Omental fat pad (tissue), 4 donors: Measurements from ENCODE around the gene SPECC1L. TPM values are rescaled to one million over a fixed set of nuclear protein-coding genes. Genes with fewer than 3 reads are reported as not detected.

Experiments used
- ATAC-seq: fragments of 150-250 bp; one replicate; pipeline ENCODE4 v1.9.1; 2016; ENCODE audit warnings: mild to moderate bottlenecking, moderate library complexity; ENCODE audit not compliant: low FRiP score
- DNase-seq: peaks from one replicate; pipeline ENCODE4 v3.0.0-alpha.2; 2019; ENCODE audit warnings: low spot score
- CTCF ChIP-seq, 3 donors: fragments of 450-650 bp; IDR thresholded peaks; one replicate each; pipeline ENCODE4 v1.5.1; 2016 to 2017; ENCODE audit warnings: antibody characterized with exemption in 3 of 3, mild to moderate bottlenecking in 3 of 3, moderate library complexity in 2 of 3
- total RNA-seq, 4 donors: library from RNA; depleted of rRNA; stranded (reverse); fragments of >200 nt; gene quantifications; one replicate each; pipeline ENCODE4 v1.1.0, GENCODE V29; 2016

SPECC1L gene
- total RNA-seq, 4 donors from 2014 or later = 31.3 to 44.9 (median 35.6) TPM

DNA sequence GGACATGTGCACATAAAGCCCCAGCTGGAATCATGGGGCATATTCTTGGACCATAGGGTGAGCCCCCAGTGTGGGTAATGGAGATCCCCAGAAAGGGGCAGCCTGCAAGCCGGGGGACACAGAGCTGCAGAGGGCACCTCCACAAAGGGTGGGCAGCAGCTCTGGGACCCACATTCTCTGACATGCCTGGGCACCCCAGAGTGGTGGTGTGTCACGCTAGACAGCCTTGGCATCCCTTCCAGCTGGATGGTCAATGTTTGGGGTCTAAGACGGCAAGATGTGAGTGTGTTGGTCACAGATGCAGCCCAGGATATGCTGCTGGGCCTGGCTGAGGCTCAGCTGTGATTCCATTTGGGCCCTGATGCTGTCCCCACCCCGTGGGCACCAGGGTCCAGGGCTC, 166.5 kb downstream of the SPECC1L start:
- DNase-seq (no peak), ATAC-seq (no peak)
- TF ChIP-seq CTCF (IDR thresholded peaks at IDR 0.05) = no peak

DNA sequence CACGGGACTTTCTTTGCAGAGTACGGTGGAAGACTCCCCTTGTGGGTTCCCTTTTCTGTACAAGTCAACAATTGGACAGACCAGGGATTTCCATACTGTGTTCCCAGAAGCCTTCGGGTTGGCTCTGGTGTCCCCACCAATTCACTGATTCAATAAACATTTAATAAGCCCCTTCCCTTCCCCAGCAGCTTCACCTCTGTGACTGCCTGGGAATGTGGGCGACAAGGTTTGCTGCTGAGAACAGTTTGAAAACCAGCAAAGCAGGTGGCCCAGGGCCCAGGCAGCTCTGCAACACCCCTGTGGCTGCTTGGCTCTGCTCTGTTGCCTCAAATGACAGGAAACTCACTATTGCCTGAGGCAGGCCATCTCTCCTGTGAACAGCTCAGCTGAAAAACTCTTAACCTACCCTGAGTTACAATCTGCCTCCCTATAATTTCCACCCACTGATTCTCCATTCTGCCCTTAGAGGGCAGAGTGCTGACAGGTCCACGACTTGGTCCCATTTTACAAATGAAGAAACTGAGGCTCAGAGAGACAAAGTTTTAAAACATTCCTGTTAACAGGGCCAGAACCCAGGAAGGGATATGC, 167.2 kb downstream of the SPECC1L start:
- no peak for TF ChIP-seq CTCF (IDR thresholded peaks at IDR 0.05)
- no peak for ATAC-seq

GRCh38 chr22:24440270-24440717, 169.7 kb downstream of the SPECC1L start:
- TF ChIP-seq CTCF (IDR thresholded peaks at IDR 0.05) = no peak
- ATAC-seq (no peak), DNase-seq (no peak)

More for the DNA sequence above, 167.2 kb downstream of the SPECC1L start:
- no peak for DNase-seq

- no peak for ATAC-seq
- DNase-seq = no peak
- no peak for TF ChIP-seq CTCF (IDR thresholded peaks at IDR 0.05)
These were observed 170.2 kb downstream of the SPECC1L start for GRCh38 chr22:24440718-24441405.

DNA sequence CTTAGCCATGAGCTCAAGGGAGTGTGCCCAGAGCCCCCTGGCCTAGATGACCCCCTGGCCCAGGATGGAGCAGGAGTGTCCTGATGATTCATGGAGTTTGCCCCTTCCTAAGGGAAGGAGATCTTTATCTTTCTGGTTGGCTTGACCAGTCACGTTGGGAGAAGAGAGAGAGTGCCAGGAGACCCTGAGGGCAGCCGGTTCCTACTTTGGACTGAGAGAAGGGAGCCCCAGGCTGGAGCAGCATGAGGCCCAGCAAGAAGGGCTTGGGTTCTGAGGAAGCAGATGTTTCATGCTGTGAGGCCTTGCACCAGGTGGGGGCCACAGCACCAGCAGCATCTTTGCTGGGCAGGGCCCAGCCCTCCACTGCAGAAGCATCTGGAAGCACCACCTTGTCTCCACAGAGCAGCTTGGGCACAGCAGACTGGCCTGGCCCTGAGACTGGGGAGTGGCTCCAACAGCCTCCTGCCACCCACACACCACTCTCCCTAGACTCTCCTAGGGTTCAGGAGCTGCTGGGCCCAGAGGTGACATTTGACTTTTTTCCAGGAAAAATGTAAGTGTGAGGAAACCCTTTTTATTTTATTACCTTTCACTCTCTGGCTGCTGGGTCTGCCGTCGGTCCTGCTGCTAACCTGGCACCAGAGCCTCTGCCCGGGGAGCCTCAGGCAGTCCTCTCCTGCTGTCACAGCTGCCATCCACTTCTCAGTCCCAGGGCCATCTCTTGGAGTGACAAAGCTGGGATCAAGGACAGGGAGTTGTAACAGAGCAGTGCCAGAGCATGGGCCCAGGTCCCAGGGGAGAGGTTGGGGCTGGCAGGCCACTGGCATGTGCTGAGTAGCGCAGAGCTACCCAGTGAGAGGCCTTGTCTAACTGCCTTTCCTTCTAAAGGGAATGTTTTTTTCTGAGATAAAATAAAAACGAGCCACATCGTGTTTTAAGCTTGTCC, 171.0 kb downstream of the SPECC1L start:
- no peak for TF ChIP-seq CTCF (IDR thresholded peaks at IDR 0.05)
- no peak for ATAC-seq

DNA sequence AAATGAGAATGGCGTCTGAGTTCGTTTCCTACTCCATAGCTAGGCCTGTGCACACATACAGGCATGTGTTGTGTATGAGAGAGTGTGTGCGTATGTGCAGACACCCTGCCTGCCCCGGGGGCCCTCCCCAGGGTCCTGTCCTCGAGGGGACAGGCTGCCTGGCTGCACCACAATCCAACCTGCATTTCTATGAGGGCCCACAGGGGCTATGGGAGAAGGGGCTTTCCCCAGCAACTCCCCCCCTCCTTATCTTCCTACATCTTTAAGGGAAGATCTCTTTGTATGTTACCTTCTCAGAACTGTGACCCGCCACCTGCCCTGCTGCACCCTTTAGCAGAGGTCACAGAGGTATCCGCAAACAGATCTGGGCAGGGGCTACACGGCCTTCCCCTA, 171.7 kb downstream of the SPECC1L start:
- ATAC-seq (no peak), DNase-seq (no peak)
- TF ChIP-seq CTCF (IDR thresholded peaks at IDR 0.05) = no peak

More for the DNA sequence above, 171.0 kb downstream of the SPECC1L start:
- DNase-seq = no peak
